Esophagus squamous epithelium (tissue), 5 donors: ENCODE data around the gene DNAJA2. TPM values are rescaled to one million over a fixed set of nuclear protein-coding genes. Genes with fewer than 3 reads are reported as not detected.

ENCODE experiments used
- DNase-seq: peaks from one replicate; lab custom pipeline; 2025; lab: John Stamatoyannopoulos, UW
- H3K27ac ChIP-seq, 4 donors: fragments of 200-600 bp; sonication (generic); one replicate each; pipeline ENCODE4 v1.5.1; 2016 to 2019; ENCODE audit warnings: mild to moderate bottlenecking in 1 of 4
- H3K27me3 ChIP-seq, 4 donors: fragments of 200-600 bp; sonication (generic); 1 replicate in 3 of 4; 2 replicates in 1 of 4; pipeline versions ENCODE4 v1.5.1 to v1.6.0; 2017 to 2021; ENCODE audit warnings: antibody characterized with exemption in 1 of 4
- H3K36me3 ChIP-seq, 3 donors: fragments of 200-600 bp; sonication (generic); one replicate each; pipeline ENCODE4 v1.5.1; 2016 to 2019
- H3K4me1 ChIP-seq, 3 donors: fragments of 200-600 bp; sonication (generic); one replicate each; pipeline ENCODE4 v1.5.1; 2017 to 2019
- H3K4me3 ChIP-seq, 4 donors: fragments of 200-600 bp; sonication (generic); 1 replicate in 3 of 4; 2 replicates in 1 of 4; pipeline ENCODE4 v1.5.1; 2016 to 2019; ENCODE audit warnings: mild to moderate bottlenecking in 2 of 4, moderate library complexity in 1 of 4
- H3K9me3 ChIP-seq, 3 donors: fragments of 200-600 bp; sonication (generic); one replicate each; pipeline ENCODE4 v1.5.1; 2016 to 2019
- CTCF ChIP-seq, 6 experiments: fragments of 450-650 bp in 4 of 6; fragments of 200-600 bp in 2 of 6; sonication (generic) in 2 of 6; IDR thresholded peaks; one replicate each; pipeline ENCODE4 v1.5.1; 2016 to 2019; ENCODE audit warnings: antibody characterized with exemption in 6 of 6, mild to moderate bottlenecking in 4 of 6, moderate library complexity in 4 of 6
- POLR2A ChIP-seq, 4 donors: fragments of 450-650 bp; IDR thresholded peaks; one replicate each; pipeline ENCODE4 v1.6.1; 2017; ENCODE audit warnings: antibody characterized with exemption in 4 of 4, mild to moderate bottlenecking in 4 of 4, moderate library complexity in 3 of 4
- WGBS, 2 donors: methylation state at CpG; one replicate each; pipeline ENCODE4 v1.1.5; 2018; 5-methylcytosine and 5-hydroxymethylcytosine counted together
- intact Hi-C: fragments of 100-400 bp; cut with DNase I; formaldehyde crosslinking; loops from one replicate; pipeline ENCODE4 v1.15.0; 2022
- total RNA-seq, 4 donors: library from RNA; depleted of rRNA; stranded (reverse); fragments of >200 nt; gene quantifications; one replicate each; pipeline ENCODE4 v1.1.0, GENCODE V29; 2016
- donor health status: DM: yes; HTN: yes; CAD: no.

DNAJA2 gene
- total RNA-seq, 4 donors from 2014 or later, result 39.0 to 69.7 (median 58.2) TPM

DNA sequence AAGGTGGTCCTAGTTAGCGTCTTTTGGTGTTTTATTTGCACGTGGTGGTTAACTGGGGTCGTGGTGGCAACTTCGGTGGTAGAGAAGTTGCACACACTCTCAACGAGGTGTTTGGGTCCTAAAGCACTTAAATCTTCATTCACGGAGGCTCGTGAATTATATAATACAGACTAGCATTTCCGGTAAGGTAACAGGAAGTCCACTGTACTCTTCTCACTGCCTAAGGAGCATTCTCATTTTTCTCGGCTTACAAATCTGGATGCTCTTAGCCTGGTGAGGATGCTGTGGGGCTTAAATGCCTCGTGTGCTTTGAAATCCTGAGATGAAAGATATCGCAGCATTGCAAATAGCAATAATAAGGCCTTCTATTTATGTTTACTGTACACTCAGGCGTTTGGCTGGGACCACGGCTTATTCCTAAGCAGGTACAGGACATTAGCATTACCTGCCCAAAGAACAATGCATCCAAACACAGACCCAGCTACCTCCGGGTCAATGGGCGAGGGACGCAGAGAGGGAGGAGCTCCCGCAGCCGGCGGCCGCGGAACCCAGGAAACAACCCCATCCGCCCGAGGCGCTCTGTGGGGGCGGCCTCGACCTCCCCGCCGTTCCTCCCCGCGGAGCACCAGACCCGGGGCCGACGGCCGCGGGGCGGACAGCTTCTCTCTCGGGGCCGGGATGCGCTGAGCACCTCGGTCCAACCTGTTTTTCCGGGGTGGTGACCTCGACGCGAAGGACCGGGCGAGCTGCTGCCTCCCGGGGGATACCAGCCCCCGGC, 856 bp downstream of the DNAJA2 start:
- H3K36me3 ChIP-seq, result peaks cover 0 to 43% (median 15%) of the 10 kb centered on the region in 3 donors
- intact Hi-C loops, result no loop called here
- WGBS, 2 donors, result 3 to 4% methylated on average over 11 to 13 of the region's 48 CpGs
- no peaks in the 10 kb centered on the region for H3K9me3 ChIP-seq
- H3K27me3 ChIP-seq, result no peaks in the 10 kb centered on the region
- peak overlapping the region; percentile 97 to 99 (median 98) for H3K27ac ChIP-seq
- peak overlapping the region; percentile 81 to 98 (median 92) for H3K4me3 ChIP-seq
- H3K4me1 ChIP-seq, result peaks cover 3 to 48% (median 32%) of the 10 kb centered on the region in 3 donors
- no peak for DNase-seq
- TF ChIP-seq POLR2A (IDR thresholded peaks at IDR 0.05) (no peak), CTCF (IDR thresholded peaks at IDR 0.05) (no peak)

- H3K4me3 ChIP-seq, result no peak overlapping the region
- no peak for DNase-seq
- peaks cover 0 to 56% (median 23%) of the 10 kb centered on the region in 3 donors for H3K36me3 ChIP-seq
- intact Hi-C loops, result no loop called here
- 93 to 94% methylated on average over 7 of the region's 7 CpGs for WGBS, 2 donors
- H3K9me3 ChIP-seq, result no peaks in the 10 kb centered on the region
- peaks cover 3 to 48% (median 32%) of the 10 kb centered on the region in 3 donors for H3K4me1 ChIP-seq
- TF ChIP-seq POLR2A (IDR thresholded peaks at IDR 0.05) (no peak), CTCF (IDR thresholded peaks at IDR 0.05) (no peak)
- H3K27ac ChIP-seq, result no peak overlapping the region
- H3K27me3 ChIP-seq, result no peaks in the 10 kb centered on the region
These were observed 2.2 kb downstream of the DNAJA2 start for GRCh38 chr16:46971271-46971670.

DNA sequence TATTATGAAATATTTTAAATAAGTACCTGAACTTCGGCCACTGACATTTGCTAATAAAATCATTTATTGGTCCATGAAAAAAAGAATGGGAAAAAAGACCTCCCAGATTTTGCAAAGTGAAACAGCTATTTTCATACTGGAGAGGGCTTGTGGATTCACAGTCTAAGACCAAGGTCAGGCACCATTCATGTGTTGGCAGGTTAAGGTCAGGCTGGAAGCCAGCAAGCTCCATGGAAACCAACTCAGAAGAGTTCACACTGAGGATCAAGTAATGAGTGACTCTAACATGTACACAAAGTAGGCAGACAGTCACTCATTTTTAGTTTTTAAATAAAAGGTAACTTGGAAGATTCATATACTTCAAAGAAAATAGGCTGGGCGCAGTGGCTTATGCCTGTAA, 3.4 kb downstream of the DNAJA2 start:
- peaks cover 0 to 68% (median 32%) of the 10 kb centered on the region in 3 donors for H3K36me3 ChIP-seq
- no peak overlapping the region for H3K4me3 ChIP-seq
- no peaks in the 10 kb centered on the region for H3K27me3 ChIP-seq
- TF ChIP-seq CTCF (IDR thresholded peaks at IDR 0.05) (no peak), POLR2A (IDR thresholded peaks at IDR 0.05) (no peak)
- H3K4me1 ChIP-seq, result peaks cover 3 to 48% (median 32%) of the 10 kb centered on the region in 3 donors
- no peaks in the 10 kb centered on the region for H3K9me3 ChIP-seq
- H3K27ac ChIP-seq, result no peak overlapping the region
- DNase-seq, result no peak
- intact Hi-C loops, result no loop called here
- WGBS, 2 donors, result 77 to 87% methylated on average over 2 of the region's 2 CpGs

DNA sequence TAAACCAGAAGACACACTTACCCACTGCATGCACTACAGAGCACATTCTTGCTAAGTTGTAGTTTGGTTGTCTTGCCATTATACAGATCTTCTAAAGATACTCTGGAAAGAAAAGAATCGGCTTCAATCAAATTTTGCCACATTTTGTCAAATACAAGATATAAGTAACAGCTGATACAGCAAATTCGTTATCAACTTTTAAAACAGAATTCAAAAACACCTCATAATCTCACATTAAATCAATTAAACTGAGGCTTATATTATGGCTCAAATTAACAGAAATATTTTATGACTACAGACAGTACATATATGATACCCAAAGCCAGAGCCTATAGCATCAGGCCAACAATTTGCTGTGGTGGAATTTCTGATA, 5.4 kb downstream of the DNAJA2 start:
- H3K4me3 ChIP-seq, result no peak overlapping the region
- H3K4me1 ChIP-seq, result peaks cover 3 to 49% (median 24%) of the 10 kb centered on the region in 3 donors
- no peaks in the 10 kb centered on the region for H3K9me3 ChIP-seq
- H3K27ac ChIP-seq, result no peak overlapping the region
- 94 to 98% methylated on average over 2 of the region's 2 CpGs for WGBS, 2 donors
- no peak for TF ChIP-seq CTCF (IDR thresholded peaks at IDR 0.05)
- TF ChIP-seq POLR2A (IDR thresholded peaks at IDR 0.05), result no peak
- no peaks in the 10 kb centered on the region for H3K27me3 ChIP-seq
- intact Hi-C loops, result no loop called here
- no peak for DNase-seq
- H3K36me3 ChIP-seq, result peaks cover 15 to 89% (median 50%) of the 10 kb centered on the region in 3 donors

DNA sequence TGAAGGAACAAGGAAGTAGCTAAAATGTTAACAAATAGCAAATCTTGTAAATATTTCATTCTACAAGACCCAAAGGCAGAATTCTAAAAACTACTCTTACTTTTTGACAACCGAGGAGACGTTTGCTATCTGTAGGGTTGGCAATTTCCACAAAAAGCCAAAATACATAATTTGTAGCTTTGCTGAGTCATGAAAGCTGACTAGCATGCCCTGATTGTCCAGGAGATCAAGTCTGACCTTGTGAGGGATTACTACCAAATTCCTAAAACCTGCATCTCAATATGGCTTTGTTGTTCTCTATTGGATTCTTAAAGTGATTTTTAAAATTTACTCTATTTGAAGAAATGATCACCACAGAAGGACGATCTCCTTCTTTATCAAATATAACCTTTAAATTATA, 10.8 kb downstream of the DNAJA2 start:
- peak overlapping the region in 3 of 4 donors; percentile 5 to 48 (median 13) for H3K27ac ChIP-seq

More for the DNA sequence above, 10.8 kb downstream of the DNAJA2 start:
- H3K36me3 ChIP-seq, result peaks cover 15 to 100% (median 63%) of the 10 kb centered on the region in 3 donors
- WGBS, 2 donors, result 34 to 52% methylated on average over 3 of the region's 3 CpGs
- H3K27me3 ChIP-seq, result no peaks in the 10 kb centered on the region
- no peak for TF ChIP-seq CTCF (IDR thresholded peaks at IDR 0.05)
- no peak for TF ChIP-seq POLR2A (IDR thresholded peaks at IDR 0.05)
- DNase-seq, result no peak
- intact Hi-C loops, result no loop called here
- no peaks in the 10 kb centered on the region for H3K9me3 ChIP-seq
- H3K4me1 ChIP-seq, result peaks cover 0 to 41% (median 10%) of the 10 kb centered on the region in 3 donors
- no peak overlapping the region for H3K4me3 ChIP-seq
